ENCODE results near the gene CTDNEP1. TPM values are rescaled to one million over a fixed set of nuclear protein-coding genes. Genes with fewer than 3 reads are reported as not detected.

CTDNEP1 gene
- total RNA-seq, 4 donors from 2014 or later: 38.5 to 82.2 (median 65.9) TPM

DNA sequence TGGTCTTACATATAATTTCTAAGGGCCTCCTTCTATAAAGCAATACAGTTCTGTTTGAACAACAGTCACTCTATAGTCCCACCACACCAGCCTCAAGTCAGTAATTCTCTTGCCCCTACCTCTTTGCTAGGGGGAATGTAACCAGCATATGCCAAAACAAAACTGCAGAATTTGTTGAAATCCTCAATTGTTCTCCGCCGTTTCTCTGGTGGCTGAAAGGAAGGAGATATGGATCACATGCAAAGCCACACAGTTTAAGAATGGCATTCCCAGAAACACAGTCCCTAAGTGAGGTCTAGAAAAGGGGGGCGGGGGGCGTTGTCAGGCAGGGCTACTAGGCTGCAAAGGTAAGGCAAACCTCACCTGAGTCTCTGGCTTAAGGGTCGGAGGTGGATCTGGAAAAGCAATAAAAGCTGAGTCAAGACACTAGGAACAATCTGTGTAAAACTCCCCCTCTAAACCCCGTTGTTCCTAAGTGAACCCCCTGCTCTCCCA is 14.2 kb downstream of the CTDNEP1 start:
- DNase-seq (ENCODE audit: low spot score in 2 of 2): no peak
- H3K4me1 ChIP-seq: peaks cover 3 to 67% (median 38%) of the 10 kb centered on the region in 4 donors
- peak overlapping the region; percentile 64 to 99 (median 92) for H3K4me3 ChIP-seq
- peaks cover 0 to 31% (median 0%) of the 10 kb centered on the region in 3 donors for H3K36me3 ChIP-seq
- H3K27ac ChIP-seq: peak overlapping the region; percentile 96 to 98 (median 96)
- 15 to 22% methylated on average over 6 of the region's 6 CpGs for WGBS, 2 donors
- no peaks in the 10 kb centered on the region for H3K27me3 ChIP-seq
- no peak for TF ChIP-seq POLR2A (IDR thresholded peaks at IDR 0.05)
- TF ChIP-seq EP300 (IDR thresholded peaks at IDR 0.05): no peak
- TF ChIP-seq, protein P1, sequence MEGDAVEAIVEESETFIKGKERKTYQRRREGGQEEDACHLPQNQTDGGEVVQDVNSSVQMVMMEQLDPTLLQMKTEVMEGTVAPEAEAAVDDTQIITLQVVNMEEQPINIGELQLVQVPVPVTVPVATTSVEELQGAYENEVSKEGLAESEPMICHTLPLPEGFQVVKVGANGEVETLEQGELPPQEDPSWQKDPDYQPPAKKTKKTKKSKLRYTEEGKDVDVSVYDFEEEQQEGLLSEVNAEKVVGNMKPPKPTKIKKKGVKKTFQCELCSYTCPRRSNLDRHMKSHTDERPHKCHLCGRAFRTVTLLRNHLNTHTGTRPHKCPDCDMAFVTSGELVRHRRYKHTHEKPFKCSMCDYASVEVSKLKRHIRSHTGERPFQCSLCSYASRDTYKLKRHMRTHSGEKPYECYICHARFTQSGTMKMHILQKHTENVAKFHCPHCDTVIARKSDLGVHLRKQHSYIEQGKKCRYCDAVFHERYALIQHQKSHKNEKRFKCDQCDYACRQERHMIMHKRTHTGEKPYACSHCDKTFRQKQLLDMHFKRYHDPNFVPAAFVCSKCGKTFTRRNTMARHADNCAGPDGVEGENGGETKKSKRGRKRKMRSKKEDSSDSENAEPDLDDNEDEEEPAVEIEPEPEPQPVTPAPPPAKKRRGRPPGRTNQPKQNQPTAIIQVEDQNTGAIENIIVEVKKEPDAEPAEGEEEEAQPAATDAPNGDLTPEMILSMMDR (IDR thresholded peaks at IDR 0.05): no peak
- no peaks in the 10 kb centered on the region for H3K9me3 ChIP-seq

DNA sequence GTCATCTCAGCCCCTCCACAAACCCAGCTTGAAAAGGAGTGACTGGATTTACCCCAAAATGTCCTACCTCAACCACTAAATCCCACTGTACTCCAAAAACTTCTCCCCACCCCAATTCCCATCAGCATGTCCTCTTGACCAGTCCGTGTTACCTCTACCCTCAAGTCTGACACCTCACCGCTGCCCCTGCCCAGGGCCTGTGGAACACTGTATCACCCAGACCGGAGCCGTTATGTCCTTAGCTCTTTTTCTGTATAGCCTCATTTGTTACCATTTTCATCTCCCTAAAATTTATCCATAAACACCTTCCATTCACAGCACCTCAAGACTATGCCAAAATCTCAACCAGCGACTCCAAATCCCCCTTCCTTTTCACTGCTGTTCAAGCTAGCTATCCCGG is 14.7 kb downstream of the CTDNEP1 start:
- 81 to 82% methylated on average over 6 of the region's 6 CpGs for WGBS, 2 donors
- H3K27ac ChIP-seq: peak overlapping the region in 3 of 4 donors; percentile 96 to 98 (median 97)
- H3K9me3 ChIP-seq: no peaks in the 10 kb centered on the region
- no peak for DNase-seq (ENCODE audit: low spot score in 2 of 2)
- peaks cover 0 to 31% (median 0%) of the 10 kb centered on the region in 3 donors for H3K36me3 ChIP-seq
- peaks cover 3 to 72% (median 41%) of the 10 kb centered on the region in 4 donors for H3K4me1 ChIP-seq
- H3K4me3 ChIP-seq: no peak overlapping the region
- no peaks in the 10 kb centered on the region for H3K27me3 ChIP-seq
- TF ChIP-seq EP300 (IDR thresholded peaks at IDR 0.05): no peak
- TF ChIP-seq POLR2A (IDR thresholded peaks at IDR 0.05): no peak

DNA sequence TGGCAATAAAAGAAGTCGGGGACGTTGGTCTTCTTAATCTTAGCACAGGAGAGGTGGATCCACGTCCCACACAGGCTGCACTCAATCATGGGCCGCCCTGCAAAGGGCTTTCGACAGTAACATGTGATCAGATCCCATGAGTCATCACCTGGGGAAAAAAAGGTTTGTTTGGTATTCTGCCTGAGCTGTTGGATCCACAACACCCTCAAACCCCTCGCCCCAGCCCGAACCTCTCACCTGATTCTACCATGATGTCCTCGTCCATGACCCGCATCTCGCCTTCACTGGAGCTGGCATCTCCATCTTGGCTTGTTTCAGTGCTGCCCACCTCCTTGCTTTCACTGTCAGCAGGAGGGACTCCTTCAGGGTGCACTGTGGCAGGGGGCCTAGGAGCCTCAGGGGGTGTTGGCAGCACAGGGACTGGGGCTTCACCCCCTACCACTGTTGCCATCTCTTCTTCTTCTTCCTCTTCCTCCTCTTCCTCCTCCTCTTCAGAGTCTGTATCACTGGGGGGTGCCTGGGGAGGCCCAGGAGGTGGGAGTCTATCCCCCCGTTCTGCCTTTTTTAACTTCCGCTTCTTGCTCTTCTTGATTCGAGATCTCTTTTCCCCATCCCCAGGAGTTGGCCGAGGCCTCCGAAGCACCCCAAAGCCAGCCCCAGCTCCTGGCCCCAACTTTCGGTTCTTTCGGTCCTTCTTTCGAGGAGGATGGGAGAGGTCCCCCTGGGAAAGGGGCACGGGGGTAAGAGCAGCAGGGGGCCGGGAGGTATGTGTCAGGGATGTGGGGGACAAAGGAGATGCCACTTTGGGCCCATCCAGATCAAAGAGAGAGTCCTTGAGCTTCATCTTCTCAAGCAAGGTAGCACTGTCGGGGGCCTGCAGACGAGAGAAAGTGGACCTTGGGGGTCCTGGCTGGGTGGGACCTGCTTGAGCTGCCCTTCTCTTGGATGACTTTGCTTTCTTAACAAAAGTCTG is 15.6 kb downstream of the CTDNEP1 start:
- peaks cover 0 to 30% (median 0%) of the 10 kb centered on the region in 3 donors for H3K36me3 ChIP-seq
- no peaks in the 10 kb centered on the region for H3K9me3 ChIP-seq
- H3K4me1 ChIP-seq: peaks cover 0 to 74% (median 36%) of the 10 kb centered on the region in 4 donors
- 81 to 82% methylated on average over 22 of the region's 22 CpGs for WGBS, 2 donors
- H3K27me3 ChIP-seq: no peaks in the 10 kb centered on the region
- no peak overlapping the region for H3K4me3 ChIP-seq
- DNase-seq (ENCODE audit: low spot score in 2 of 2): no peak
- TF ChIP-seq POLR2A (IDR thresholded peaks at IDR 0.05): no peak
- TF ChIP-seq, protein P1 (IDR thresholded peaks at IDR 0.05): no peak
- no peak for TF ChIP-seq EP300 (IDR thresholded peaks at IDR 0.05)
- peak overlapping the region in 1 of 4 donors; percentile 96 for H3K27ac ChIP-seq

DNA sequence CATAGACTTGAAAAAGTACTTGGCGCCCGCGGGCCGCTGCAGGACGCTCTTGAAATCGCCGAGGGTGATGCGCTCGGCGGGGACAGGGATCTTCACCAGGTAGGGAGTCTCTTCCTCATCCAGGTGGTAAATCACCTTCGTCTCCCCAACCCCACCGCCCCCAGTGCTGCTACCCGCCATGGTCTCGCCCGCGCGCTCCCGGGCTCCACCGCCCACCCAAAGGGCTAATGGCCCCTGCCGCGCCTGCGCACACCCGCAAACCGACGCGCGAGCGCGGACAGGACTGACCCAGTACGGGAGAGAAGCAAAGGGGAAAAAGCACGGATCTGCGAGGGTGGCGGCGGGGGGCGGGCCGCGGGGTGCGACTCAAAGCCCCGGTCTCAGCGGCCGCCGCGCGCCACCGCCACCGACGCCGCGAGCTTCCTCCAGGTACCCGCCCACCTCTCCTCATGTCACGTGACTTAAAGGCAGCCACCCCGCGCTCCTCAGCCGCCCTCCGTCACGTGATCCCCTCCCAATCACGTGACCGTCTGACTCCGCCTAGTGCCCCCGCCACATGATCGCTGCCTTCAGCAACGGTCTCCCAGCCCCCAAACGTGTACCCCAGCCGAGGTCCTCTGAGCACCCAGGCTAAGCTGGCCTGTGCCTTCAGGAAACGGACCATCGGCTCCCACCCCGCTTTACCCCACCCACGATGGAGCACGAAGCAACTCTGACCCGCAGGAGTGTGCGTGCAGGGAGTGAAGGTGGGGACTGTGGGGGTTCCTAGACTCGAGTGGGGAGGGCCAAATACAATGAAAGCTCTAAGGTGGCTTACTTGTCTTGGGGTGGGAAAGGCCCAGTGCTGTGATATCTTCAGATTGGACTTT is 17.2 kb downstream of the CTDNEP1 start, which contains the start of gene DVL2:
Gene DVL2, minus strand, starts transcription at position 435 of the 869 bp plus-strand sequence. Its CDS starts 255 bp downstream, at position 180.
- peaks cover 0 to 35% (median 7%) of the 10 kb centered on the region in 3 donors for H3K36me3 ChIP-seq
- DNase-seq (ENCODE audit: low spot score in 2 of 2): peak; percentile 94 to 97
- H3K27me3 ChIP-seq: no peaks in the 10 kb centered on the region
- H3K9me3 ChIP-seq: no peaks in the 10 kb centered on the region
- 0 to 1% methylated on average over 26 to 63 of the region's 72 CpGs for WGBS, 2 donors
- TF ChIP-seq POLR2A (IDR thresholded peaks at IDR 0.05): peak; percentile 57 to 89
- TF ChIP-seq, protein P1 (IDR thresholded peaks at IDR 0.05): peak in 1 of 5 experiments; percentile 35
- TF ChIP-seq EP300 (IDR thresholded peaks at IDR 0.05): peak; percentile 56 to 91
- peaks cover 0 to 61% (median 25%) of the 10 kb centered on the region in 4 donors for H3K4me1 ChIP-seq
- H3K4me3 ChIP-seq: peak within 1 kb of the TSS; percentile 61 to 96 (median 94)
- H3K27ac ChIP-seq: peak within 1 kb of the TSS; percentile 83 to 96 (median 88)

DNA sequence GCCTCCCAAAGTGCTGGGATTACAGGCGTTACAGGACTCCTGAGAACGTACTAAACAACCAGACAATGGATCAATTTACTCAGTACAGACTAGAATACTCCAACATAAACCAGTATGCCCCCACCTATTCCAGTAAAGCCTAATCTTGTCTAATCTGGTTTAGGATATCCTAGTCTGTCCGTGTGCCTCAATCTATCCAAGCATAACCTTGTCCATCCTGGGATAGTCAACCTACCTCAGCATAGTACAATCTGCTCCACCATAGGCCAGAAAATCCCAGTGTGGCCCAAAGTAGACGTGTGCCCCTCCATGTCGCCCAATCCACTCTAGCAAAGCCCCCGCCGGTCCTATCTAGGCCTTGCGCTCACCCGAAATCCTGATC is 17.8 kb downstream of the CTDNEP1 start:
- WGBS, 2 donors: 1% methylated on average over 9 of the region's 9 CpGs
- Histone ChIP-seq H3K4me3 (peak overlapping the region; percentile 61 to 96 (median 94)), H3K36me3 (peaks cover 0 to 41% (median 14%) of the 10 kb centered on the region in 3 donors), H3K27me3 (no peaks in the 10 kb centered on the region), H3K27ac (peak overlapping the region; percentile 83 to 96 (median 88)), H3K9me3 (no peaks in the 10 kb centered on the region), H3K4me1 (peaks cover 0 to 61% (median 25%) of the 10 kb centered on the region in 4 donors)
- TF ChIP-seq EP300 (IDR thresholded peaks at IDR 0.05) (no peak), POLR2A (IDR thresholded peaks at IDR 0.05) (no peak)
- TF ChIP-seq, protein P1 (IDR thresholded peaks at IDR 0.05): no peak
- no peak for DNase-seq (ENCODE audit: low spot score in 2 of 2)
